ENCODE results near the gene MGST3. TPM values are rescaled to one million over a fixed set of nuclear protein-coding genes. Genes with fewer than 3 reads are reported as not detected.
"Not testable (repeated sequence)": the region's sequence is repeated elsewhere in the genome, so short reads cannot be mapped to it uniquely, and the experiment has no call there.

MGST3 gene
- total and polyA plus RNA-seq, 2 experiments from 2014 or later: 84.5 to 262 TPM

DNA sequence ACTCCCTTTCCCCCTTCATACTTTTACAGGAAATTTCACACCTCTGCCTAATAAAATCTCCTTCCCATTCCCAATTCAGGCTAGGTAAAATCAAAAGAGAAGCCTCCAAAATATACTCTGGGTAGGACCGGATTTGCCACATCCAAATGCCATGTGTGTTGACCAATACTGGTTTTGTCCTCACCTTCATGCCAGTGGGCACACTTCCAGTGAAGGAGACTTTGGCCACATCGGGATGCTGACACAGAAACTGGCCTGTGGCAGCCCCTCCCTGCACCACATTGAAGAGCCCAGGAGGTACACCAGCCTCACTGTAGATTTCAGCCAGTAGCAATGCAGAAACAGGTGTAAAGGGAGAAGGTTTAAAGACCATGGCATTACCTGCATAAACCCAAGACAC is 49.3 kb downstream of the MGST3 start:
- ATAC-seq (no peak), DNase-seq (ENCODE audit: low spot score) (no peak)
- Histone ChIP-seq H4K20me1 (replicated peaks; ENCODE audit: insufficient read depth) (peaks cover 3% of the 10 kb centered on the region), H2AFZ (no peak overlapping the region), H3K27me3 (ENCODE audit: insufficient read depth) (no peaks in the 10 kb centered on the region), H3F3A (replicated peaks; ENCODE audit: low read depth) (no peaks in the 10 kb centered on the region), H3K36me3 (ENCODE audit: insufficient read depth) (peaks cover 21% of the 10 kb centered on the region), H3K27ac (ENCODE audit: low read depth) (no peak overlapping the region), H3K4me1 (ENCODE audit: insufficient read depth) (no peaks in the 10 kb centered on the region), H3K4me3 (no peak overlapping the region), H3K4me2 (no peak overlapping the region), H3K79me2 (replicated peaks; ENCODE audit: insufficient read depth) (peaks cover 20% of the 10 kb centered on the region), H3K9me2 (ENCODE audit: insufficient read depth) (no peaks in the 10 kb centered on the region)
- H3K27me3 Mint-ChIP-seq (ENCODE audit: insufficient read depth, low read depth, poor library complexity): no peaks in the 10 kb centered on the region
- H3K27ac Mint-ChIP-seq: no peak overlapping the region
- TF ChIP-seq, protein P1, sequence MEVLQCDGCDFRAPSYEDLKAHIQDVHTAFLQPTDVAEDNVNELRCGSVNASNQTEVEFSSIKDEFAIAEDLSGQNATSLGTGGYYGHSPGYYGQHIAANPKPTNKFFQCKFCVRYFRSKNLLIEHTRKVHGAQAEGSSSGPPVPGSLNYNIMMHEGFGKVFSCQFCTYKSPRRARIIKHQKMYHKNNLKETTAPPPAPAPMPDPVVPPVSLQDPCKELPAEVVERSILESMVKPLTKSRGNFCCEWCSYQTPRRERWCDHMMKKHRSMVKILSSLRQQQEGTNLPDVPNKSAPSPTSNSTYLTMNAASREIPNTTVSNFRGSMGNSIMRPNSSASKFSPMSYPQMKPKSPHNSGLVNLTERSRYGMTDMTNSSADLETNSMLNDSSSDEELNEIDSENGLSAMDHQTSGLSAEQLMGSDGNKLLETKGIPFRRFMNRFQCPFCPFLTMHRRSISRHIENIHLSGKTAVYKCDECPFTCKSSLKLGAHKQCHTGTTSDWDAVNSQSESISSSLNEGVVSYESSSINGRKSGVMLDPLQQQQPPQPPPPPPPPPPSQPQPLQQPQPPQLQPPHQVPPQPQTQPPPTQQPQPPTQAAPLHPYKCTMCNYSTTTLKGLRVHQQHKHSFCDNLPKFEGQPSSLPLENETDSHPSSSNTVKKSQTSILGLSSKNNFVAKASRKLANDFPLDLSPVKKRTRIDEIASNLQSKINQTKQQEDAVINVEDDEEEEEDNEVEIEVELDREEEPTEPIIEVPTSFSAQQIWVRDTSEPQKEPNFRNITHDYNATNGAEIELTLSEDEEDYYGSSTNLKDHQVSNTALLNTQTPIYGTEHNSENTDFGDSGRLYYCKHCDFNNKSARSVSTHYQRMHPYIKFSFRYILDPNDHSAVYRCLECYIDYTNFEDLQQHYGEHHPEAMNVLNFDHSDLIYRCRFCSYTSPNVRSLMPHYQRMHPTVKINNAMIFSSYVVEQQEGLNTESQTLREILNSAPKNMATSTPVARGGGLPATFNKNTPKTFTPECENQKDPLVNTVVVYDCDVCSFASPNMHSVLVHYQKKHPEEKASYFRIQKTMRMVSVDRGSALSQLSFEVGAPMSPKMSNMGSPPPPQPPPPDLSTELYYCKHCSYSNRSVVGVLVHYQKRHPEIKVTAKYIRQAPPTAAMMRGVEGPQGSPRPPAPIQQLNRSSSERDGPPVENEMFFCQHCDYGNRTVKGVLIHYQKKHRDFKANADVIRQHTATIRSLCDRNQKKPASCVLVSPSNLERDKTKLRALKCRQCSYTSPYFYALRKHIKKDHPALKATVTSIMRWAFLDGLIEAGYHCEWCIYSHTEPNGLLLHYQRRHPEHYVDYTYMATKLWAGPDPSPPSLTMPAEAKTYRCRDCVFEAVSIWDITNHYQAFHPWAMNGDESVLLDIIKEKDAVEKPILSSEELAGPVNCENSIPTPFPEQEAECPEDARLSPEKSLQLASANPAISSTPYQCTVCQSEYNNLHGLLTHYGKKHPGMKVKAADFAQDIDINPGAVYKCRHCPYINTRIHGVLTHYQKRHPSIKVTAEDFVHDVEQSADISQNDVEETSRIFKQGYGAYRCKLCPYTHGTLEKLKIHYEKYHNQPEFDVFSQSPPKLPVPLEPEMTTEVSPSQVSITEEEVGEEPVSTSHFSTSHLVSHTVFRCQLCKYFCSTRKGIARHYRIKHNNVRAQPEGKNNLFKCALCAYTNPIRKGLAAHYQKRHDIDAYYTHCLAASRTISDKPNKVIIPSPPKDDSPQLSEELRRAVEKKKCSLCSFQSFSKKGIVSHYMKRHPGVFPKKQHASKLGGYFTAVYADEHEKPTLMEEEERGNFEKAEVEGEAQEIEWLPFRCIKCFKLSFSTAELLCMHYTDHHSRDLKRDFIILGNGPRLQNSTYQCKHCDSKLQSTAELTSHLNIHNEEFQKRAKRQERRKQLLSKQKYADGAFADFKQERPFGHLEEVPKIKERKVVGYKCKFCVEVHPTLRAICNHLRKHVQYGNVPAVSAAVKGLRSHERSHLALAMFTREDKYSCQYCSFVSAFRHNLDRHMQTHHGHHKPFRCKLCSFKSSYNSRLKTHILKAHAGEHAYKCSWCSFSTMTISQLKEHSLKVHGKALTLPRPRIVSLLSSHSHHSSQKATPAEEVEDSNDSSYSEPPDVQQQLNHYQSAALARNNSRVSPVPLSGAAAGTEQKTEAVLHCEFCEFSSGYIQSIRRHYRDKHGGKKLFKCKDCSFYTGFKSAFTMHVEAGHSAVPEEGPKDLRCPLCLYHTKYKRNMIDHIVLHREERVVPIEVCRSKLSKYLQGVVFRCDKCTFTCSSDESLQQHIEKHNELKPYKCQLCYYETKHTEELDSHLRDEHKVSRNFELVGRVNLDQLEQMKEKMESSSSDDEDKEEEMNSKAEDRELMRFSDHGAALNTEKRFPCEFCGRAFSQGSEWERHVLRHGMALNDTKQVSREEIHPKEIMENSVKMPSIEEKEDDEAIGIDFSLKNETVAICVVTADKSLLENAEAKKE (CRISPR knock-in tag; IDR thresholded peaks at IDR 0.05): no peak
- H3K4me1 Mint-ChIP-seq: no peaks in the 10 kb centered on the region
- H3K4me3 Mint-ChIP-seq: no peak overlapping the region
- H3K36me3 Mint-ChIP-seq (ENCODE audit: low read depth): peaks cover 62% of the 10 kb centered on the region
- no peaks in the 10 kb centered on the region for H3K9me3 Mint-ChIP-seq

- H3F3A ChIP-seq (replicated peaks; ENCODE audit: low read depth); H3K4me3 ChIP-seq; H3K9me2 ChIP-seq (ENCODE audit: insufficient read depth); DNase-seq (ENCODE audit: low spot score); ATAC-seq; H3K4me1 ChIP-seq (ENCODE audit: insufficient read depth); H2AFZ ChIP-seq; H3K4me2 ChIP-seq; H3K27me3 ChIP-seq (ENCODE audit: insufficient read depth); H3K27ac ChIP-seq (ENCODE audit: low read depth); H3K4me3 Mint-ChIP-seq; H3K27ac Mint-ChIP-seq; H3K27me3 Mint-ChIP-seq (ENCODE audit: insufficient read depth, low read depth, poor library complexity); H4K20me1 ChIP-seq (replicated peaks; ENCODE audit: insufficient read depth); H3K4me1 Mint-ChIP-seq; H3K9me3 Mint-ChIP-seq: not testable (repeated sequence)
- H3K36me3 Mint-ChIP-seq (ENCODE audit: low read depth): peaks cover 59% of the 10 kb centered on the region
- Histone ChIP-seq H3K79me2 (replicated peaks; ENCODE audit: insufficient read depth) (peaks cover 25% of the 10 kb centered on the region), H3K36me3 (ENCODE audit: insufficient read depth) (peaks cover 16% of the 10 kb centered on the region)
Measured at GRCh38 chr1:165680773-165681172, 49.7 kb downstream of the MGST3 start.
